Astrocyte of the hippocampus (primary cell): ENCODE results near the gene ABCC8.

ENCODE experiments used
- DNase-seq: peaks from one replicate; pipeline ENCODE4 v3.0.0; 2011; ENCODE audit warnings: low read depth, low spot score

Gene ABCC8

GRCh38 chr11:17476317-17477083 is at the start of gene ABCC8:
TSS of gene ABCC8 (minus strand) at chr11:17476845. CDS start at chr11:17476776, 69 bp downstream.
- DNase-seq: peak; percentile 16

DNA sequence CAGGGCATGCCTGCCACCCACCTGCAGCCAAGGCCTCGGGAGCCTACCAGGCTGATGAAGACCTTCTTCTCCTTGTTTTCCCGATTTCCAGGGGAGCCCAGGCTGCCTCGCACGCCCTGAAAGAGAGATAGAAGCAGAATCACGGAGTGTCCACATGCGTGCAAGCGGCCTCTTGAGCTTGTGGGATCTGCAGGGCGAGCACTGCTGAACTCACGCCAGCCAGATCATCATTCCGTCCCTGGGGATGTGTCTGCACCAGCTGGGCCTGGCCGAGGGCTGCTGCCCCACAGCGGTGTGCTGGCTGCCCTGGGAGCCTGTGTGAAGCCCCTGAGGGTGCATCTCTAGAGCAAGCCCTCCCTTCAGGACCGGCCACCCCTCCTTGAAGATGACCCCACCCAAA is 49.7 kb upstream of the ABCC8 start:
- no peak for DNase-seq

DNA sequence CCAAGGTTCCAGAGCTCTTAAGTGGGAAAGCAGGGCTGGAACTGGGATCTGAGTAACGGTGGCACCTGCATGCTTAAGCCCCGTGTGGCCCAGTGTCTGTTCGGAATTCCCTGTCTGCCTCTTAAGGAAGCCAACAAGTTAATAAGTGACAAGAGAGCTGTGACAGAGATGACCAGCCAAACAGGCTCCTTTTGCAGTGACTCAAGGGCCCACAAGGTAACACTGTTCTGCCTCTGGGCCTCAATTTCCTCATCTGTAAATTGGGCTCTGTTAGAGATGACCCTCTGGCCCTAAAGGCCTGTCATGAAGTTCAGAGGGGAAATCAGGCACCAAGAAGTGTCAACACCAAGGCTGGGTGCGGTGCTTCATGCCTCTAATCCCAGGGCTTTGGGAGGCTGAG is 48.9 kb upstream of the ABCC8 start:
- DNase-seq: no peak

DNA sequence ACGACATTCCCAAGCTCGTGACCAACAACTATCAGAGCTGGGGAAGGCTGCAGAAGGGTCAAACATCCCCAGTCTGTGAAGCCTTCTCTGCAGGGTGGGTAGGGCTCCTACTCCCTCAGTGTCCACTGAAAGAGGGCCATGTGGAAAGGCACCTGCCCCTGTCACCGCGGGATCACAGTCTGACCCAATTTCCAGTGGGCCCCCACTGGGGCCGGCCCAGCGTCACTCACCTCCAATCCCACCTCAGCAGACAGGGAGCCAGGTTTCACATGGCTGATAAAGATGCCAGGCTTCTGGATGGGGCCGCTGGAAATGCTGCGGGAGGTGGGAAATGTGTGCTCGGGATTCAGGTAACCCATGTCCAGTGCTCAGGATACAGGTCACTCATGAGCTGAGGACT is 47.6 kb upstream of the ABCC8 start:
- no peak for DNase-seq

GRCh38 chr11:17522655-17523054 is 46.0 kb upstream of the ABCC8 start:
- DNase-seq: no peak

GRCh38 chr11:17521106-17521900 is 44.7 kb upstream of the ABCC8 start:
- no peak for DNase-seq

GRCh38 chr11:17519061-17519885 is 42.6 kb upstream of the ABCC8 start:
- DNase-seq: no peak

GRCh38 chr11:17518366-17518765 is 41.7 kb upstream of the ABCC8 start:
- DNase-seq: no peak

DNA sequence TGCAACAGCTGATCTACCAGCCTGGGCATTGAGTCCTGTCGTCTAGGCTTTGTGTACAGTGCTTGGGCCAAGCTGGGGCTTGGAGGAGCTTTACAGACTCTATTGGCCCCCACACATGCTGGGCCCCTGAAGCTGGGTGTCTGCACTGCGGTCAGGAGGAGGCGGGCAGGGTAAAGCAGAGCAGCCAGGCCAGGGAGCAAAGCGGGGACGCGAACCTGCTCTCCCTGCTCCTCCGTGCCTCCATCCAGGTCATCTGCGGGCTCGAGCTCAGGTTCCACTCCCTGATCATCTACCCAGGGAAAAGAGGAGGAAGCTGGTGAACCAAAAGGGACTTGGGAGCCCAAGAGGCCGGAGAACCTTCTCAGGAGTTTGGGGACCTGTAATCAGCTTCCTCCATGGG is 40.5 kb upstream of the ABCC8 start:
- no peak for DNase-seq

- DNase-seq: no peak
These were observed 40.0 kb upstream of the ABCC8 start for GRCh38 chr11:17516551-17517150.

- no peak for DNase-seq
These were observed 39.0 kb upstream of the ABCC8 start for GRCh38 chr11:17515443-17516176.

DNA sequence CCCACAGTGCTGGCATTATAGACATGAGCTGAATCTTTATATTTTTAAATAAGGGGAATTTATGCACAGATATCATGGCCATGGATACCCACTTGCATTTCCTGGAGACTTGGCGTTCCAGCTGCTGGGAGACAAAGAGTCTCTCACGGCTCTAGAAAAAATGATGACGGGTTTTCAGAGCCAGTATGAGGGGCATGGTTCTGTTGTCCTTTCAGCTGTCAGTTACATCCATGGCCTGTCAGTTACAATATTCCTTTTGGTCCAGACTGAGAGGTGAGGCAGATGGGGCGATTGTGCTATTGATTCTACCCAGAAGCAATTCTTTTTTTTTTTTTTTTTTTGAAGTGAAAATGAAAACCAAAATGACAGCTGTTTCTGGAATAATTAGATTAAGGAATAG is 37.8 kb upstream of the ABCC8 start:
- DNase-seq: no peak

DNA sequence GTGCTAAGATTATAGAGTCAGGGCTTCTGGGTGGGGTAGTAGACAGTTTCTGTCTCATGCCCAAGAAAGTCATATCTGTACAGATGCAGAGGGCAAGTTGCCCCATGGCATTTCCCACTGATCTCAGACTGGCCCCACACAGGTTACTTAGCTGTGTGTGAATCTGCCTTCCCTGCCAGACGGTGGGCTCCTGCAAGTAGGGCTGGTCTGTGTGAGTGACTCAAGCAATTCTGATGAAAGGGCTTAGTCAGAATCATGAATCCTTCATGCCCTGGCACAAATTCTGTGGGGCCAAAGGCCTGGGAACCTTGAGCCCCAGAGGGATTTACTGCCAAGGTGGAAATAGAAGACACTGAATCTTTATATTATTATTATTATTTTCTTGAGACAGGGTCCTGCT is 37.2 kb upstream of the ABCC8 start:
- no peak for DNase-seq

DNA sequence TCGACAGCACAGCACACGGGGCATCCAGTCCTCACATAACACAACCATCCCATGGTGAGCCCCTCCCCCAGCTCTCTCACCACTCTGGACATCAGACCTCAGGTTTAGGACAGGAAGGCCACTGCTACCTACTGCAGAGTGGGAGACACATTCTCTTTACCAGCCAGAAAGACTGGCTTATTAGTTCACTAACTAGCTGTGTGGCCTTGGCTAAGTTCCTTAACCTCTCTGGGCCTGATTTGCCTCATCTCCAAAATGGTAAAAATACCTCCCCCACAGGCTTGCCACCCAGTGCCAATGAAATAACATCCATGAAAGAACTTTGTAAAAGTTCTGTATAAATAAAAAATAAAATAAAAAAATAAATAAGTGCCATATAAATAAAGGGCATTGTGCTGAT is 35.5 kb upstream of the ABCC8 start:
- no peak for DNase-seq

DNA sequence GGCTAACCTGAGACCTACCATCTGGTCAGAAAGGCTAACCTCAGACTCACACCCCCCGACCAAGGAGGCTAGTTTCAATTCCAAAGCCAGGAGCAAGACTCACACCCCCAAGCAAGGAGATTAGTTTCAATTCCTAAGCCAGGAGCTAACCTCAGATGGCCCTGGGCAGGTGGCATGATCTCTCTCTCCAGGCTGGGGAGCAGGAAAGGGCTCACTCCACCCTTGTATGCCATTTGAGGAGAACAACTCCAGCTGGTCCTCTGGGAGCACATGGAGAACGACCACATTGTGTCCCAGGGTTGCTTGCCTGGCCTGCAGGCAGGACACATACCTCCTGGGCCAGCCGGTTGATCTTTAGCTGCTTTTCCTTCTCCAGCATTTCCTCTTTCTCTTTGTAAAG is 34.9 kb upstream of the ABCC8 start:
- no peak for DNase-seq

DNA sequence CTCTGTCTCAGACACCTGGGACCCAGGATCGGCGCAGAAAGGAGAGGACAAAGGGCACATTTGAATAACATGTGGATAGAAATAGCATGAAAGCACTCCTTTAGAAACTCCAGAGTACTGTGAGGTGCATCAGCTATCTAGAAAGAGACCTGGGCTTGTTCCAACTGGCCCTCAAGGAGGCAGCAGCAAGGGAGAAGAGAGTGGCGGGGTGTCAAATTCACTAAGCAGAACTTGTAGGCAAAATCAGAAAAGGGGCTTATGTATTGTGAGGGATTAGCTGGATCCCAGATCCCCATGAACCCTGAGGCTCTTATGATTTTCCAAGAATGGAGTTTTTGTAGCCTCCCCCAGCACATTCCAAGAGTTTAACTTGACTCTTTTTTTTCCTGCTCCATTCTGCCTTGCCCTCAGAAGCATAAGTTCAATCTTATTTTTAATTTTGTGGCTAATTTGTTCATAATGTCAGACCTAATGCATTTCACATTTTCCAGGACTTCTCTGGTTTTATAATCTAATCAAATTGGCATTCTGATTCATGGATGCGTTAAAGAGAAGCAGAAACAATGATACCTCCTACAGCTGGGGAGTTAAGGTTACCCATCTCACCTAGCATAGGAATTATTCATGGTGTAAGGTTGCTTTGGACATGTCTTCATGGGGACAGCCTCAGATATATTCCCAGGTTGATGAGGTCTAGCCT is 34.0 kb upstream of the ABCC8 start:
- no peak for DNase-seq

DNA sequence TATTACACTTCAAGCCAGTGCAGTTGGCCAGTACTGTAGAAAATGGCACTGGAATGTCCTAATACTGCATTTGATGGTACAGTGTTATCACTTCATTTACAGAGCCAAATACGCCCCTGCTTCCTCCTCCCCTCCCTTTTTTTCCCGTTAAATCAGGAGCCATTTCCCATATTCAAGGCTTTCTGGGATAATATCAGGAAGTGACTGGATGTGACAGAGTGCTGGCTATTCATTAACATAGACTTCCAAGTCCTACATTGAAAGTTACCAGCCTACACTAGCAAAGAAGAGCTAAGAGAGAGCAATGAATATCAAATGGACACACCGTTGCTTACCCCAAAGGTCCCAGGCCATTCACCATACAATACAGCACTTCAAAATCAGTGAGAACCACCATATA is 32.1 kb upstream of the ABCC8 start:
- DNase-seq: no peak

DNA sequence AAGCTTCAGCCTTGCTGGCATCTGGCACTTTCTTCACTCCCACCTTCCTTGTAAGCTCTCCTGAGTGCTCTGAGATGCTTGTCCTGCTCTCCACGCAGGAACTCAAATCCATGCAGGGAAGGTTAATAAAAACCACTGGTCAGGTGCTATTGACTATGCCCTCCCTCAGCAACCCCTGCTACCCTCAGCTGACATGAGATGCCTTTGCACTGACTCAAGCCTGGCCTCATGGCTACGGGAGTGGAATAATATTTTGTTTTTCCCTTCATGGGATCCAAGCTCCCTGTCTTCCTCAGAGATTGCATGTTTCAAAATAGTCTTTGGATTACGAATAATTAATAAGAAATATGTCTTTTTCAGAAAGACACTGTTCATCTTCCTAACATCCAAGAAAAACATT is 31.7 kb upstream of the ABCC8 start:
- no peak for DNase-seq

DNA sequence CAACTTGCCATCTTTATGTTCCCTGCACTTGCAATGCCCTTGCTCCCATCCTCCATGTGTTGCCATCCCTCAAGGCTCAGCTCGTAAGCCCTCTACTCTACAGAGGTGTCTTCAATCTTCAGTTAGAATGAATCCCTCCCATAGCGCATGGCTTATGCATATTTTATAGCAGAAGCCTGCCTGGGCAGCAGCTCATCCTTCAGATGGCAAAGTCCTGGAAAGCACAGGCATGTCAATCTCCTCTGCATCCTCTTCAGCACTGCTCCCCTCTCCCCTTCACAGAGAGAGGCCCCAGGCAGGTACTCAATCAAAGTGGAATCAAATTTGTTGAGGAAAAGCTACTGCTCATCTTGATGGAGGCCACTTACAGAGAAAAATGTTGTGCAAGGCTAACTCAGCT is 31.1 kb upstream of the ABCC8 start:
- no peak for DNase-seq

- DNase-seq: no peak
These were observed 30.3 kb upstream of the ABCC8 start for GRCh38 chr11:17506942-17507341.

DNA sequence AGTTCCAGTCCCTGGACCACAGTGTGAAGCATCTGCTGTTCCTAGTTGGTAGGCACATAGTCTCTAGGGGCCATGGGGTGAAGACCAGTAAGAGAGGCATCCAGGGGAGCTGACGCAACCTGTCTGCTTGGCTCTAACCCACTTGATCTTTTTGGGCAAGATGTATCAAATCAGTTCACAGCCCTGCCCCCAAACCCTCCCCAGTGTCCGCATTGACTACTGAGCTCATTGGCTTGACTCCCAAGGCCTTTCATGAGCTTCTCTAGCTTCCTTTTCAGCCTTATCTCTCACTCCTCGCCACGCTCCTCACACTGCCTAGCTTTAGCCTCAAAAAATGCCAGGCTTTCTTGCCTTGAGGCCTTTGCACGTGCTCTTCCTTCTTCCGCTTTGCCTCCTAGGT is 29.7 kb upstream of the ABCC8 start:
- no peak for DNase-seq
